ENCODE data around the gene MCTS1. TPM values are rescaled to one million over a fixed set of nuclear protein-coding genes. Genes with fewer than 3 reads are reported as not detected.

The MCTS1 gene
- total RNA-seq, 1 experiment from 2014 or later = 27.7 TPM

GRCh38 chrX:120559804-120560203, 44.1 kb upstream of the MCTS1 start:
- Mint-ChIP-seq H3K27ac (peak overlapping the region; percentile 96 to 99 (median 99); a peak in 5 of 7 replicates), H3K4me3 (peak overlapping the region; percentile 90 to 91), H3K36me3 (ENCODE audit: insufficient read depth in 1 of 3, low read depth in 3 of 3) (peaks cover 3 to 15% (median 11%) of the 10 kb centered on the region in 3 experiments; a peak in 5 of 7 replicates), H3K27me3 (ENCODE audit: low read depth) (no peaks in the 10 kb centered on the region), H3K4me1 (peaks cover 6 to 11% of the 10 kb centered on the region in 2 experiments), H3K9me3 (peaks cover 39 to 56% of the 10 kb centered on the region in 2 experiments)
- Histone ChIP-seq H3K14ac (ENCODE audit: insufficient read depth, low read length) (no peak overlapping the region), H3K4ac (ENCODE audit: low read depth, low read length) (no peak overlapping the region), H2AK5ac (ENCODE audit: insufficient read length, low read length) (no peak overlapping the region), H2BK5ac (ENCODE audit: insufficient read length, low read length) (no peak overlapping the region), H4K8ac (replicated peaks; ENCODE audit: insufficient read length, low read depth, low read length) (no peak overlapping the region), H2AFZ (ENCODE audit: low read length) (no peak overlapping the region), H3K23me2 (ENCODE audit: insufficient read length, low read depth, low read length, poor library complexity, severe bottlenecking) (peaks cover 4% of the 10 kb centered on the region), H2BK15ac (ENCODE audit: low read depth, low read length) (no peak overlapping the region), H2BK120ac (ENCODE audit: low read depth, low read length, poor library complexity, severe bottlenecking) (no peak overlapping the region), H4K91ac (ENCODE audit: insufficient read length, low read depth, low read length) (no peak overlapping the region), H2BK20ac (ENCODE audit: low read depth, low read length, poor library complexity, severe bottlenecking) (no peak overlapping the region), H3K79me2 (ENCODE audit: insufficient read depth, low read length) (peaks cover 2% of the 10 kb centered on the region; the same call in 1 of the 2 replicates), H3T11ph (ENCODE audit: low read length) (no peak overlapping the region), H3K27ac (ENCODE audit: insufficient read length, low read depth, low read length) (peak overlapping the region; percentile 79), H3K9ac (ENCODE audit: extremely low read depth, insufficient read length, low read length) (peak overlapping the region; percentile 84), H4K20me1 (ENCODE audit: control insufficient read depth, insufficient read depth, insufficient read length) (no peaks in the 10 kb centered on the region), H3K23ac (ENCODE audit: insufficient read length, low read depth, low read length) (no peak overlapping the region), H3K18ac (ENCODE audit: insufficient read length, low read depth, low read length) (no peak overlapping the region), H3K4me2 (ENCODE audit: insufficient read depth, insufficient read length, low read length) (peak overlapping the region; percentile 91), H3K9me3 (ENCODE audit: control insufficient read depth, low read depth, low read length) (peaks cover 9% of the 10 kb centered on the region), H3K79me1 (ENCODE audit: insufficient read depth, low read depth, low read length, poor library complexity, severe bottlenecking) (no peaks in the 10 kb centered on the region), H4K5ac (ENCODE audit: insufficient read length, low read depth, low read length) (no peak overlapping the region), H3K27me3 (ENCODE audit: insufficient read depth, low read length) (no peaks in the 10 kb centered on the region), H3K56ac (ENCODE audit: insufficient read length, low read depth, low read length) (no peak overlapping the region), H2BK12ac (ENCODE audit: insufficient read length, low read depth, low read length) (no peak overlapping the region), H3K4me1 (ENCODE audit: insufficient read depth, low read length) (no peaks in the 10 kb centered on the region)
- no peak for DNase-seq
- WGBS (ENCODE audit: extremely low coverage, insufficient read length, low lambda C conversion rate) = no CpG with 5 or more reads among the region's 7 CpGs
- TF ChIP-seq CTCF (conservative IDR thresholded peaks at IDR 0.05) = no peak
